Measurements from ENCODE around the gene HIVEP3.

The HIVEP3 gene

DNA sequence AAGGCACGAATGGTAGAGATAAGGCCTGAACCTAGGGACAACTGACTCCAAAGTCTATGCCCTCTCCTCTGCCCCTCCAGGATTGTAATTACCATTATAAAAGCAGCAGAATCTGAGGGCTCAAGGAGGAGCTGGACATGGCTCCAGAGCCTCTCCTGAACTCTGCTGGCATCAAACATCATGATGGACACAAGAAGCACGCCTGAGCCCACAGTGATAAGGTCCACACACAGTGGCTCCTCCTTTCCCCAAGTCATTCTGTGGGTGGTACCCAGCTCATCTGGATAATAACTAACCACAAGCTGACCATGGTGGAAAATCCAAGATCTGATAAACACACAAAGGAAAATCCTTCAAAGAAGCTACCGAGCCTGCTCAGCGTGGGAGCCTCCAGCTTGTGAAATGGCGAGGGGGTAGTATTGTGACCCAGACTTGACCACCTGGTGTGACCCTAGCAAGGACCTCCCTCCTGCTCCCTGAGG is 85.2 kb downstream of the HIVEP3 start:
- Histone ChIP-seq H3K9ac (ENCODE audit: low read length in 5 of 5) (no peak overlapping the region), H3K4me3 (ENCODE audit: low read depth in 1 of 5, low read length in 5 of 5) (no peak overlapping the region), H3K27me3 (ENCODE audit: control insufficient read depth in 5 of 5, insufficient read depth in 4 of 5, low read length in 5 of 5) (no peaks in the 10 kb centered on the region), H3K4me1 (ENCODE audit: control insufficient read depth in 5 of 5, insufficient read depth in 5 of 5, low read length in 5 of 5) (peaks cover 0 to 11% (median 3%) of the 10 kb centered on the region in 5 donors), H3K9me3 (ENCODE audit: control insufficient read depth in 5 of 5, low read length in 5 of 5) (no peaks in the 10 kb centered on the region), H3K36me3 (ENCODE audit: control insufficient read depth in 5 of 5, insufficient read depth in 5 of 5, low read length in 5 of 5) (no peaks in the 10 kb centered on the region), H3K27ac (ENCODE audit: low read depth, low read length) (no peak overlapping the region)

DNA sequence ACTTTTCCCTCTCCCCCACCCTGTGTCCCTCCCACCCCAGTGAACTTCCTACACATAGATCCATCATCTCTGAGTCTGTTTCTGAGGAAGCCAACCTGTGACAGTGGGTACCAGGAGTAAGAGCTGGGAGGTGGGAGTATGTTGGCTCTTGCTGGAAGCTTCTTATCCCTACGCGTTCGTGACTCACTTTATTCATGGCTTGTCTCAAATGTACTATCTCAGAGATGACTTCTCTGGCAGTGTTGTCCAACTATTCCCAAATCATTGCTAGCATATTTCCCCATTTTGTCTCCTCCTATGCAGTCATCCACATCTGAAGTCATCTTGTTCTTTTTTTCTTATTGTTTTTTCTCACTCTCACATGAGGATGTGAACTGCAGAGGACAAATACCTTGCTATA is 88.0 kb downstream of the HIVEP3 start:
- no peaks in the 10 kb centered on the region for H3K27me3 ChIP-seq (ENCODE audit: control insufficient read depth in 5 of 5, insufficient read depth in 4 of 5, low read length in 5 of 5)
- H3K4me3 ChIP-seq (ENCODE audit: low read depth in 1 of 5, low read length in 5 of 5) = no peak overlapping the region
- H3K36me3 ChIP-seq (ENCODE audit: control insufficient read depth in 5 of 5, insufficient read depth in 5 of 5, low read length in 5 of 5) = no peaks in the 10 kb centered on the region
- H3K9ac ChIP-seq (ENCODE audit: low read length in 5 of 5) = no peak overlapping the region
- no peak overlapping the region for H3K27ac ChIP-seq (ENCODE audit: low read depth, low read length)
- H3K4me1 ChIP-seq (ENCODE audit: control insufficient read depth in 5 of 5, insufficient read depth in 5 of 5, low read length in 5 of 5) = peaks cover 0 to 36% (median 25%) of the 10 kb centered on the region in 5 donors
- no peaks in the 10 kb centered on the region for H3K9me3 ChIP-seq (ENCODE audit: control insufficient read depth in 5 of 5, low read length in 5 of 5)

DNA sequence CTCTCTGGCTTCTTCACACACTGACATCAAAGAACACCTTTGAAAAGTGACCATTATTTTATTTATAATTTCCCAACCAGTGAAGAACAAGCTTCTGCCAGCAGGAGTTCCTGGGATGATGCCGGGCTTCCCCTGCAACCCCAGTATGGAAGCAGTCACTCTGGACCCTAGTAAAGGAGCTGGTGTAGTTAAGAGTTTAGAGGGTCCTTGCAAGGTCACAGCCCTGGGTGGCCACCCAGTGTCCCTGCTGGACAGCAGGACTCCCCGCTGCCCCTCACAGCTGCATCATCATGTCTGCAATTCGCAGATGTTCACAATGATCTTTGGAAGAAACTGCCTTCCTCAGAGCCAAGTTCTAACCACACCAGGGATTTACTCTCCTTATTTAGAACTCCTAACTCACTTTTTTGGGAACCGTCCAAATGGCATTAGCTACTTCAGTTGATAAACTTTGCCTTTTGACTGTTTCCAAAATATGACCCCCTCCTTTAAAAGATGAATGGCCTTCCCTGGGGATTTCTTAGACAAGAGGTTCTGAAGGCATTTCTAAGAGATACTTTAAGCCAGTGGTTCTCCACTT is 90.6 kb downstream of the HIVEP3 start:
- no peaks in the 10 kb centered on the region for H3K9me3 ChIP-seq (ENCODE audit: control insufficient read depth in 5 of 5, low read length in 5 of 5)
- peak overlapping the region in 1 of 5 donors; percentile 38 for H3K9ac ChIP-seq (ENCODE audit: low read length in 5 of 5)
- peaks cover 2 to 50% (median 38%) of the 10 kb centered on the region in 5 donors for H3K4me1 ChIP-seq (ENCODE audit: control insufficient read depth in 5 of 5, insufficient read depth in 5 of 5, low read length in 5 of 5)
- H3K36me3 ChIP-seq (ENCODE audit: control insufficient read depth in 5 of 5, insufficient read depth in 5 of 5, low read length in 5 of 5) = no peaks in the 10 kb centered on the region
- H3K4me3 ChIP-seq (ENCODE audit: low read depth in 1 of 5, low read length in 5 of 5) = no peak overlapping the region
- no peaks in the 10 kb centered on the region for H3K27me3 ChIP-seq (ENCODE audit: control insufficient read depth in 5 of 5, insufficient read depth in 4 of 5, low read length in 5 of 5)
- no peak overlapping the region for H3K27ac ChIP-seq (ENCODE audit: low read depth, low read length)

DNA sequence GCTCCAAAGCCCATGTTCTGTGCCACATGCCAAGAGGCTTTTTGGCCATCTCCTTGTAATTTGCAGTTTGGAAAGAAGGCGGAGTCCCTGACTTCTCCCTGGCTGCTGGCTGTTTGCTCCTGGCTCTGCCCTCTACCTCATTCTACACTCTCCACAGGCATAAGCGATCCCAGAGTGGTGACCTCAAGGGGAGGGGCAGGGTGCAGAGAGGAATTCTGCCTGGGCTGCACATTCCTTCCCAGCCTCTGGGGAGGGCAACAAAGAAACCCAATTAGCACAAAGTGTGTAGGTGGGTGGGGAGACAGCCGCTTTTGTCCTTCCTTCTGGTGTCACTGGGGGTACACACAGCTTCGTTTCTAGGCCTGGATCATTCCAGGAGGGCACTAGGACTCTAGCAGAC is 95.3 kb downstream of the HIVEP3 start:
- Histone ChIP-seq H3K9ac (ENCODE audit: low read length in 5 of 5) (peak overlapping the region in 1 of 5 donors; percentile 39), H3K27me3 (ENCODE audit: control insufficient read depth in 5 of 5, insufficient read depth in 4 of 5, low read length in 5 of 5) (no peaks in the 10 kb centered on the region), H3K4me3 (ENCODE audit: low read depth in 1 of 5, low read length in 5 of 5) (no peak overlapping the region), H3K9me3 (ENCODE audit: control insufficient read depth in 5 of 5, low read length in 5 of 5) (no peaks in the 10 kb centered on the region), H3K4me1 (ENCODE audit: control insufficient read depth in 5 of 5, insufficient read depth in 5 of 5, low read length in 5 of 5) (peaks cover 2 to 43% (median 40%) of the 10 kb centered on the region in 5 donors), H3K36me3 (ENCODE audit: control insufficient read depth in 5 of 5, insufficient read depth in 5 of 5, low read length in 5 of 5) (no peaks in the 10 kb centered on the region), H3K27ac (ENCODE audit: low read depth, low read length) (peak overlapping the region; percentile 84)

DNA sequence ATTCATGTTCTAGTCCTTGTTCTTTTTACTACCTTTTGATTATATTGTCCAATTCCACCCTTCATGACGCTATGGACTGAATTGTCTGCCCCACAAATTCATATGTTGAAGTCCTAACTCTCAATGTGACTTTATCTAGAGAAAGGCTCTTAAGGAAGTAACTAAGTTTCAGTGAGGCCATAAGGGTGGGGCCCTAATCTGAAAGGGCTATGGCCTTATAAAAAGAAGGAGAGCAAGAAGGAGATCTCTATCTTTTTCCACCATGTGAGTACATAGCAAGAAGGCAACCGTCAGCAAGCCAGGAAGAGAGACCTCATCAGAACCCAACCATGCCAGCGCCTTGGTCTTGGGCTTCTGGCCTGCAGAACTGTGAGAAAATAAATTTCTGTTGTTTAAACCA is 95.9 kb downstream of the HIVEP3 start:
- H3K4me3 ChIP-seq (ENCODE audit: low read depth in 1 of 5, low read length in 5 of 5) = no peak overlapping the region
- no peaks in the 10 kb centered on the region for H3K9me3 ChIP-seq (ENCODE audit: control insufficient read depth in 5 of 5, low read length in 5 of 5)
- H3K36me3 ChIP-seq (ENCODE audit: control insufficient read depth in 5 of 5, insufficient read depth in 5 of 5, low read length in 5 of 5) = no peaks in the 10 kb centered on the region
- no peak overlapping the region for H3K27ac ChIP-seq (ENCODE audit: low read depth, low read length)
- peaks cover 2 to 37% (median 34%) of the 10 kb centered on the region in 5 donors for H3K4me1 ChIP-seq (ENCODE audit: control insufficient read depth in 5 of 5, insufficient read depth in 5 of 5, low read length in 5 of 5)
- H3K9ac ChIP-seq (ENCODE audit: low read length in 5 of 5) = no peak overlapping the region
- no peaks in the 10 kb centered on the region for H3K27me3 ChIP-seq (ENCODE audit: control insufficient read depth in 5 of 5, insufficient read depth in 4 of 5, low read length in 5 of 5)

DNA sequence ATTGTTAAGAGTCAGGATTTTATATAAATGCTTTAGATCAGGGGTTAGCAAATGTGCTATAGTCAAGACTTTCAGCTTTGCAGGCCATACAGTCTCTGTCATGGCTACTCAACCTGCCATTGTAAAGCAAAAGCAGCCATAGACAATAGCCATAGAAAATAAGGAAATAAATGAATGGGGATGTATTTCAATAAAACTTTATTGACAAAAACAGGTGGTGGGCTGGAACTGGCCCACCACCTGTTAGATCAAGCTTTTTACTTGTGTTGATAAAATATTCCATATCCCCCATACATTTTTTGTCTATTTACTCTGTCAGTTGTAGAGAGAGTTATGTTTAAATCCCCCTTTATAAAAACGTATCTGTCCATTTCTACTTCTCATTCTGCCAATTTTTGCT is 98.9 kb downstream of the HIVEP3 start:
- Histone ChIP-seq H3K27me3 (ENCODE audit: control insufficient read depth in 5 of 5, insufficient read depth in 4 of 5, low read length in 5 of 5) (no peaks in the 10 kb centered on the region), H3K4me1 (ENCODE audit: control insufficient read depth in 5 of 5, insufficient read depth in 5 of 5, low read length in 5 of 5) (peaks cover 2 to 33% (median 22%) of the 10 kb centered on the region in 5 donors), H3K4me3 (ENCODE audit: low read depth in 1 of 5, low read length in 5 of 5) (no peak overlapping the region), H3K36me3 (ENCODE audit: control insufficient read depth in 5 of 5, insufficient read depth in 5 of 5, low read length in 5 of 5) (no peaks in the 10 kb centered on the region), H3K9me3 (ENCODE audit: control insufficient read depth in 5 of 5, low read length in 5 of 5) (no peaks in the 10 kb centered on the region), H3K9ac (ENCODE audit: low read length in 5 of 5) (no peak overlapping the region), H3K27ac (ENCODE audit: low read depth, low read length) (no peak overlapping the region)

DNA sequence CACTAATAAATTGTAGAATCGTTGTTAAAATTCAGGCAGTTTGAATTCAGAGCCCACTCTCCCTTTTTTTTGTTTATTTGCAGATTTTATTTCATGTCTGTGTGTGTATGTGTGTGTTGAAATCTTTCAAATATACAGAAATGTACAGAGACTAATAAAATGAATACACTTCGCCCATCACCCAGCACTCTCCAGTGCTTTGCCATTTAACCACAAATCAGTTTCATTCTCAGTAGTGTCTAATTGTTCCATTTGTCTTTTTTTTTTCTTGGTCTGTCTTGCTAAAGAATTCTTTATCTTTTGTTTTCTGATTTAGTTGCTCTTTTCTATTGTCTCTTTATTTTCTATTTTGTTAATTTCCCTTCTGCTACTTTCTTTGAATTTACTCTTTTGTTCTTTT is 99.7 kb downstream of the HIVEP3 start:
- Histone ChIP-seq H3K4me3 (ENCODE audit: low read depth in 1 of 5, low read length in 5 of 5) (no peak overlapping the region), H3K27me3 (ENCODE audit: control insufficient read depth in 5 of 5, insufficient read depth in 4 of 5, low read length in 5 of 5) (no peaks in the 10 kb centered on the region), H3K36me3 (ENCODE audit: control insufficient read depth in 5 of 5, insufficient read depth in 5 of 5, low read length in 5 of 5) (no peaks in the 10 kb centered on the region), H3K9ac (ENCODE audit: low read length in 5 of 5) (no peak overlapping the region), H3K9me3 (ENCODE audit: control insufficient read depth in 5 of 5, low read length in 5 of 5) (no peaks in the 10 kb centered on the region), H3K4me1 (ENCODE audit: control insufficient read depth in 5 of 5, insufficient read depth in 5 of 5, low read length in 5 of 5) (peaks cover 5 to 38% (median 28%) of the 10 kb centered on the region in 5 donors), H3K27ac (ENCODE audit: low read depth, low read length) (no peak overlapping the region)

DNA sequence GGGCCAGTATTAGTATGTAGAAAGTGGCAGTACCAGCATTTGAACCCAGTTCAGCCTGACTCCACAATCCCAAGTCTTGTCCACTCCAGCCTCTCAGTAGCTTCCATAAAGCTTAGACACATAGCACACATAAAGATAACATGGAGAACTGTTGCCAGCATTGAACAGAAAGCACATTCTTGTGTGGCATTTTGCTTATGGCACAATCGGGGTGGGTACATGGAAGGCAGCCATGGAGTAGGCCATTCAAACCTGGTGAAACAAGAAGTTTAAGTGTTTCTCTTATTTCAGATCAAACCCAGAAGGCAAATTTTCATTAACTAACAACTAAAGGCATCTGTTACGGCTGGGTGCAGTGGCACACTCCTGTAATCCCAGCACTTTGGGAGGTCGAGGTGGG is 102.7 kb downstream of the HIVEP3 start:
- Histone ChIP-seq H3K4me1 (ENCODE audit: control insufficient read depth in 5 of 5, insufficient read depth in 5 of 5, low read length in 5 of 5) (peaks cover 12 to 44% (median 35%) of the 10 kb centered on the region in 5 donors), H3K9me3 (ENCODE audit: control insufficient read depth in 5 of 5, low read length in 5 of 5) (no peaks in the 10 kb centered on the region), H3K27me3 (ENCODE audit: control insufficient read depth in 5 of 5, insufficient read depth in 4 of 5, low read length in 5 of 5) (no peaks in the 10 kb centered on the region), H3K36me3 (ENCODE audit: control insufficient read depth in 5 of 5, insufficient read depth in 5 of 5, low read length in 5 of 5) (no peaks in the 10 kb centered on the region), H3K27ac (ENCODE audit: low read depth, low read length) (no peak overlapping the region), H3K4me3 (ENCODE audit: low read depth in 1 of 5, low read length in 5 of 5) (no peak overlapping the region), H3K9ac (ENCODE audit: low read length in 5 of 5) (no peak overlapping the region)

DNA sequence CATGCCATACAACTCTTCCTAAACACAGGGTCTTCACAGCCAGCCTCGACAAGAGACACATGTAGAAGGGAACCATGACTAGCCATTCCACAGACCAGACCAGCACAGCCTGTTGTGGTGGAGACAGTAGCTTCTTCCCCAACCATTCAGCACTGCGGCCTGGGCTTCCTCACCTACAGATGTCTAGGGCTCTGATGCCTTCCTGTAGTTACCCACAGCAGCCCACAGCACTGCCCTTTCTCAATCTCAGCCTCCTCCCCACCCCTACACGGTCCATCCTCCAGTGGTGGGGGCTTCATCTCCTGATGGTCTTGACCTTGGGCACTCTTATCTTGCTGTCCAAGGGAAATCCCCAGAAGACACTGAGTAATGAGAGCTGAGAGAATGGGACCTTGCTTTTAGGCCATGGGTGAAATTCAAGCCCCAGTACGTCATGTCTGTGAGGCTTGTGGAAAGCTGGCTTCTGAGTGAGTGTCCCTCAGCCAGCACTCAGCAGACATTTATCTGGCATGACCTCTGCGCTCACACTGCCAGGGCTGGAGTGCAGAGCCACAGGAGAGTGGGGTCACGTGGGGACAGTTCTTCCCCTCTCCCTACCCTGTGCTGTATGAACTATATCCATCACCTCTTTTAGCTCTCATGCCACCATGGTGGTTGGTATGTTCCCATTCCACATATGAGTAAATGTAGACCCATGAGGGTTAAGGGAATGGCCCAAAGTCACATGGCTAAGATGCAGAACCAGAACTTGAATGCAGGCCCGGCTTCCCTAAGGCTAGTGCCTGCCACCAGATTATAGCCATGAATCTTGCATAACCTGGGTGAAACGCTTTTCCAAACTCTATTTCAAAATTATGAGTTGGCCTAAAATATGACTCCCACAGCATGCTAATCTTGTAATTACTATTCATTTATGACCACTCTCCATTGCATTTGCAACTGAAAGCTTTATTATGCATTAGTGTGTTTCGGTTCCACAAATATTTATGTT is 104.7 kb downstream of the HIVEP3 start:
- H3K36me3 ChIP-seq (ENCODE audit: control insufficient read depth in 5 of 5, insufficient read depth in 5 of 5, low read length in 5 of 5) = no peaks in the 10 kb centered on the region
- peaks cover 12 to 44% (median 41%) of the 10 kb centered on the region in 5 donors for H3K4me1 ChIP-seq (ENCODE audit: control insufficient read depth in 5 of 5, insufficient read depth in 5 of 5, low read length in 5 of 5)
- H3K27me3 ChIP-seq (ENCODE audit: control insufficient read depth in 5 of 5, insufficient read depth in 4 of 5, low read length in 5 of 5) = no peaks in the 10 kb centered on the region
- peak overlapping the region in 1 of 5 donors; percentile 12 for H3K4me3 ChIP-seq (ENCODE audit: low read depth in 1 of 5, low read length in 5 of 5)
- peak overlapping the region in 4 of 5 donors; percentile 21 to 54 (median 37) for H3K9ac ChIP-seq (ENCODE audit: low read length in 5 of 5)
- peak overlapping the region; percentile 92 for H3K27ac ChIP-seq (ENCODE audit: low read depth, low read length)
- H3K9me3 ChIP-seq (ENCODE audit: control insufficient read depth in 5 of 5, low read length in 5 of 5) = no peaks in the 10 kb centered on the region

DNA sequence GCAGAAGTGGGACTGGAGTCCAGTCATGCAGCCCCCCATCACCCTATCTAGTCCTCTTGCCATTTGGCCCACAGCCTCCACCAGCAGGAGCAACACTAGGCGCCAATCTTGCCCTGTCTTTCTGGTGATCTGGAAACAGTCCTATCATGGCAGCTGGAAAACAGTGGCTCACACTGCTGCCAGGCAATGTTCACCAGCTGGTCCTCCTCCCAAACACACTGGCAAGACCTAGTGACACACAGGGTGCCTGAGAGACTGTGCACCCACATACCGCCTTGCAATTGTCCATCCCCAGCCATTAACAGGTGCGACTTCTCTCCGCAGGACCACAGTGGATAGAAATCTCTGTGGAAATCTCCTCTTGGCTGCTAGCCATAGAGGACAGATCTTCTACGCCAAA is 105.5 kb downstream of the HIVEP3 start:
- no peaks in the 10 kb centered on the region for H3K27me3 ChIP-seq (ENCODE audit: control insufficient read depth in 5 of 5, insufficient read depth in 4 of 5, low read length in 5 of 5)
- H3K9me3 ChIP-seq (ENCODE audit: control insufficient read depth in 5 of 5, low read length in 5 of 5) = no peaks in the 10 kb centered on the region
- peak overlapping the region in 4 of 5 donors; percentile 33 to 54 (median 37) for H3K9ac ChIP-seq (ENCODE audit: low read length in 5 of 5)
- peaks cover 12 to 44% (median 41%) of the 10 kb centered on the region in 5 donors for H3K4me1 ChIP-seq (ENCODE audit: control insufficient read depth in 5 of 5, insufficient read depth in 5 of 5, low read length in 5 of 5)
- H3K36me3 ChIP-seq (ENCODE audit: control insufficient read depth in 5 of 5, insufficient read depth in 5 of 5, low read length in 5 of 5) = no peaks in the 10 kb centered on the region
- H3K4me3 ChIP-seq (ENCODE audit: low read depth in 1 of 5, low read length in 5 of 5) = no peak overlapping the region
- peak overlapping the region; percentile 92 for H3K27ac ChIP-seq (ENCODE audit: low read depth, low read length)

All from subcutaneous abdominal adipose tissue (tissue), 5 donors.